Measurements from ENCODE around the gene ZNF239.
"Not testable (repeated sequence)": the region's sequence is repeated elsewhere in the genome, so short reads cannot be mapped to it uniquely, and the experiment has no call there.

Gene ZNF239

GRCh38 chr10:43576580-43576979 lies 2.2 kb upstream of the ZNF239 start:
- no peak for DNase-seq (ENCODE audit: low spot score)

GRCh38 chr10:43576062-43576461 lies 1.6 kb upstream of the ZNF239 start:
- DNase-seq (ENCODE audit: low spot score) = no peak

GRCh38 chr10:43574906-43575305 lies 490 bp upstream of the ZNF239 start:
- DNase-seq (ENCODE audit: low spot score) = no peak

GRCh38 chr10:43573250-43574000 lies 991 bp downstream of the ZNF239 start:
- no peak for DNase-seq (ENCODE audit: low spot score)

GRCh38 chr10:43570971-43571370 lies 3.4 kb downstream of the ZNF239 start:
- DNase-seq (ENCODE audit: low spot score) = no peak

GRCh38 chr10:43569681-43570080 lies 4.7 kb downstream of the ZNF239 start:
- DNase-seq (ENCODE audit: low spot score) = no peak

GRCh38 chr10:43557214-43557613 lies 17.2 kb downstream of the ZNF239 start:
- no peak for DNase-seq (ENCODE audit: low spot score)

- not testable (repeated sequence) for DNase-seq (ENCODE audit: low spot score)
Observed at GRCh38 chr10:43543746-43544145, 30.7 kb downstream of the ZNF239 start.

GRCh38 chr10:43524434-43525247 lies 49.8 kb downstream of the ZNF239 start:
- no peak for DNase-seq (ENCODE audit: low spot score)

All from AG08395 (cell line).